ENCODE measurements around the gene PTPN2. TPM values are rescaled to one million over a fixed set of nuclear protein-coding genes. Genes with fewer than 3 reads are reported as not detected.

The PTPN2 gene
- total RNA-seq, 2 donors from 2014 or later = 47.3 to 48.5 TPM

GRCh38 chr18:12819322-12819721, 64.7 kb downstream of the PTPN2 start:
- H3K27me3 ChIP-seq (ENCODE audit: control insufficient read depth, insufficient read depth, low read length, poor library complexity, severe bottlenecking) = no peaks in the 10 kb centered on the region
- H3K27ac ChIP-seq (ENCODE audit: low read depth, low read length) = no peak overlapping the region
- no peak for TF ChIP-seq CTCF (conservative IDR thresholded peaks at IDR 0.05)
- no peaks in the 10 kb centered on the region for H3K9me3 ChIP-seq (ENCODE audit: control insufficient read depth, low read length)
- no peaks in the 10 kb centered on the region for H3K9me3 Mint-ChIP-seq
- H3K4me1 Mint-ChIP-seq = peaks cover 28% of the 10 kb centered on the region
- H3K4me3 ChIP-seq (ENCODE audit: low read length) = no peak overlapping the region
- no peak overlapping the region for H3K9ac ChIP-seq (ENCODE audit: extremely low read depth, low read length, poor library complexity, severe bottlenecking)
- H3K27ac Mint-ChIP-seq = no peak overlapping the region
- H3K36me3 ChIP-seq (ENCODE audit: control insufficient read depth, insufficient read depth, low read length) = peaks cover 40% of the 10 kb centered on the region
- H3K4me3 Mint-ChIP-seq = no peak overlapping the region
- no peaks in the 10 kb centered on the region for H3K27me3 Mint-ChIP-seq (ENCODE audit: insufficient read depth)
- H3K36me3 Mint-ChIP-seq (ENCODE audit: low read depth) = peaks cover 37% of the 10 kb centered on the region
- DNase-seq = no peak
- WGBS, 2 experiments (ENCODE audit: insufficient coverage in 1 of 2, insufficient read length in 1 of 2) = 72 to 100% methylated on average over 1 to 2 of the region's 3 CpGs
- H3K4me1 ChIP-seq (ENCODE audit: control insufficient read depth, insufficient read depth, low read length) = peaks cover 3% of the 10 kb centered on the region

GRCh38 chr18:12818243-12818642, 65.8 kb downstream of the PTPN2 start:
- H3K36me3 ChIP-seq (ENCODE audit: control insufficient read depth, insufficient read depth, low read length) = peaks cover 47% of the 10 kb centered on the region
- Mint-ChIP-seq H3K4me1 (peaks cover 28% of the 10 kb centered on the region), H3K9me3 (no peaks in the 10 kb centered on the region), H3K27me3 (ENCODE audit: insufficient read depth) (no peaks in the 10 kb centered on the region), H3K4me3 (no peak overlapping the region), H3K36me3 (ENCODE audit: low read depth) (peaks cover 36% of the 10 kb centered on the region), H3K27ac (no peak overlapping the region)
- H3K9me3 ChIP-seq (ENCODE audit: control insufficient read depth, low read length) = no peaks in the 10 kb centered on the region
- H3K4me1 ChIP-seq (ENCODE audit: control insufficient read depth, insufficient read depth, low read length) = peaks cover 3% of the 10 kb centered on the region
- no peaks in the 10 kb centered on the region for H3K27me3 ChIP-seq (ENCODE audit: control insufficient read depth, insufficient read depth, low read length, poor library complexity, severe bottlenecking)
- no peak for TF ChIP-seq CTCF (conservative IDR thresholded peaks at IDR 0.05)
- no peak for DNase-seq
- no peak overlapping the region for H3K4me3 ChIP-seq (ENCODE audit: low read length)
- 91 to 96% methylated on average over 2 to 3 of the region's 3 CpGs for WGBS, 2 experiments (ENCODE audit: insufficient coverage in 1 of 2, insufficient read length in 1 of 2)
- H3K27ac ChIP-seq (ENCODE audit: low read depth, low read length) = no peak overlapping the region
- H3K9ac ChIP-seq (ENCODE audit: extremely low read depth, low read length, poor library complexity, severe bottlenecking) = no peak overlapping the region

GRCh38 chr18:12816451-12816850, 67.6 kb downstream of the PTPN2 start:
- peaks cover 3% of the 10 kb centered on the region for H3K4me1 ChIP-seq (ENCODE audit: control insufficient read depth, insufficient read depth, low read length)
- no peaks in the 10 kb centered on the region for H3K9me3 ChIP-seq (ENCODE audit: control insufficient read depth, low read length)
- no peaks in the 10 kb centered on the region for H3K27me3 ChIP-seq (ENCODE audit: control insufficient read depth, insufficient read depth, low read length, poor library complexity, severe bottlenecking)
- H3K9me3 Mint-ChIP-seq = no peaks in the 10 kb centered on the region
- peaks cover 20% of the 10 kb centered on the region for H3K4me1 Mint-ChIP-seq
- no peak overlapping the region for H3K4me3 ChIP-seq (ENCODE audit: low read length)
- no peak overlapping the region for H3K27ac Mint-ChIP-seq
- WGBS, 2 experiments (ENCODE audit: insufficient coverage in 1 of 2, insufficient read length in 1 of 2) = 92 to 100% methylated on average over 1 to 2 of the region's 2 CpGs
- no peak overlapping the region for H3K9ac ChIP-seq (ENCODE audit: extremely low read depth, low read length, poor library complexity, severe bottlenecking)
- TF ChIP-seq CTCF (conservative IDR thresholded peaks at IDR 0.05) = no peak
- peaks cover 54% of the 10 kb centered on the region for H3K36me3 ChIP-seq (ENCODE audit: control insufficient read depth, insufficient read depth, low read length)
- H3K27me3 Mint-ChIP-seq (ENCODE audit: insufficient read depth) = no peaks in the 10 kb centered on the region
- no peak overlapping the region for H3K27ac ChIP-seq (ENCODE audit: low read depth, low read length)
- DNase-seq = no peak
- H3K4me3 Mint-ChIP-seq = no peak overlapping the region
- peaks cover 32% of the 10 kb centered on the region for H3K36me3 Mint-ChIP-seq (ENCODE audit: low read depth)
